Mesodermal cell (in vitro differentiated cells): ENCODE data around the gene CDKN3.

Experiments used
- H3K27ac ChIP-seq: 2 replicates; pipeline ENCODE4 v1.7.0; 2013; ENCODE audit warnings: mild to moderate bottlenecking, low read depth, low read length, moderate library complexity; ENCODE audit not compliant: severe bottlenecking
- H3K36me3 ChIP-seq: 2 replicates; pipeline ENCODE4 v1.7.1; 2013; ENCODE audit warnings: mild to moderate bottlenecking, low read length, moderate library complexity; ENCODE audit not compliant: control insufficient read depth, insufficient read depth
- H3K4me1 ChIP-seq: one replicate; pipeline ENCODE4 v1.7.1; 2013; ENCODE audit warnings: mild to moderate bottlenecking, low read length; ENCODE audit not compliant: insufficient read depth, control insufficient read depth, poor library complexity, severe bottlenecking
- H3K4me3 ChIP-seq: 2 replicates; pipeline ENCODE4 v1.7.0; 2013; ENCODE audit warnings: low read length, control low read depth, mild to moderate bottlenecking; ENCODE audit not compliant: insufficient read depth, poor library complexity, severe bottlenecking; ENCODE audit errors: extremely low read depth
- H3K9me3 ChIP-seq: 2 replicates; pipeline ENCODE4 v1.7.1; 2013; ENCODE audit warnings: mild to moderate bottlenecking, low read length, moderate library complexity; ENCODE audit not compliant: control insufficient read depth
- WGBS, 2 experiments: methylation state at CpG; one replicate each; pipeline ENCODE4 v1.1.5; 2013; ENCODE audit warnings: missing lambda C conversion rate in 2 of 2; ENCODE audit not compliant: insufficient coverage in 2 of 2; 5-methylcytosine and 5-hydroxymethylcytosine counted together

Gene CDKN3

GRCh38 chr14:54355698-54356097 lies 41.1 kb upstream of the CDKN3 start:
- Histone ChIP-seq H3K4me3 (no peak overlapping the region), H3K36me3 (no peaks in the 10 kb centered on the region), H3K9me3 (peaks cover 10% of the 10 kb centered on the region), H3K4me1 (no peaks in the 10 kb centered on the region), H3K27ac (no peak overlapping the region)
- WGBS, 2 experiments, result no CpG with 5 or more reads among the region's 2 CpGs

GRCh38 chr14:54356172-54356571 lies 40.6 kb upstream of the CDKN3 start:
- no peaks in the 10 kb centered on the region for H3K4me1 ChIP-seq
- no peaks in the 10 kb centered on the region for H3K36me3 ChIP-seq
- 83% methylated on average over 2 to 3 of the region's 3 CpGs for WGBS, 2 experiments
- no peak overlapping the region for H3K27ac ChIP-seq
- peaks cover 10% of the 10 kb centered on the region for H3K9me3 ChIP-seq
- no peak overlapping the region for H3K4me3 ChIP-seq

GRCh38 chr14:54360667-54361066 lies 36.1 kb upstream of the CDKN3 start:
- H3K4me1 ChIP-seq, result peaks cover 5% of the 10 kb centered on the region
- H3K4me3 ChIP-seq, result no peak overlapping the region
- no peaks in the 10 kb centered on the region for H3K36me3 ChIP-seq
- H3K9me3 ChIP-seq, result no peaks in the 10 kb centered on the region
- WGBS, 2 experiments, result 80 to 100% methylated on average over 1 of the region's 1 CpG
- H3K27ac ChIP-seq, result no peak overlapping the region

- H3K27ac ChIP-seq, result no peak overlapping the region
- H3K36me3 ChIP-seq, result no peaks in the 10 kb centered on the region
- H3K9me3 ChIP-seq, result no peaks in the 10 kb centered on the region
- H3K4me3 ChIP-seq, result no peak overlapping the region
- H3K4me1 ChIP-seq, result peaks cover 5% of the 10 kb centered on the region
- 0 to 33% methylated on average over 1 to 3 of the region's 5 CpGs for WGBS, 2 experiments
Measured at GRCh38 chr14:54362089-54362504, 34.7 kb upstream of the CDKN3 start.

- H3K27ac ChIP-seq, result no peak overlapping the region
- no peak overlapping the region for H3K4me3 ChIP-seq
- H3K9me3 ChIP-seq, result no peaks in the 10 kb centered on the region
- WGBS, 2 experiments, result 54 to 58% methylated on average over 3 to 4 of the region's 5 CpGs
- H3K4me1 ChIP-seq, result peaks cover 10% of the 10 kb centered on the region
- H3K36me3 ChIP-seq, result no peaks in the 10 kb centered on the region
Measured at GRCh38 chr14:54362759-54363437, 33.9 kb upstream of the CDKN3 start.

GRCh38 chr14:54364555-54365415 lies 32.0 kb upstream of the CDKN3 start:
- Histone ChIP-seq H3K4me1 (peaks cover 10% of the 10 kb centered on the region), H3K36me3 (no peaks in the 10 kb centered on the region), H3K9me3 (no peaks in the 10 kb centered on the region), H3K4me3 (no peak overlapping the region), H3K27ac (no peak overlapping the region)
- WGBS, 2 experiments, result 75 to 84% methylated on average over 6 to 8 of the region's 9 CpGs

- Histone ChIP-seq H3K27ac (peak overlapping the region; percentile 78), H3K9me3 (no peaks in the 10 kb centered on the region), H3K4me1 (peaks cover 10% of the 10 kb centered on the region), H3K36me3 (no peaks in the 10 kb centered on the region), H3K4me3 (no peak overlapping the region)
- WGBS, 2 experiments, result 55 to 80% methylated on average over 6 of the region's 9 CpGs
Measured at GRCh38 chr14:54366736-54367735, 29.8 kb upstream of the CDKN3 start.

- Histone ChIP-seq H3K36me3 (no peaks in the 10 kb centered on the region), H3K9me3 (no peaks in the 10 kb centered on the region), H3K4me1 (peaks cover 10% of the 10 kb centered on the region), H3K27ac (no peak overlapping the region), H3K4me3 (no peak overlapping the region)
- 75 to 94% methylated on average over 2 to 4 of the region's 4 CpGs for WGBS, 2 experiments
Measured at GRCh38 chr14:54368291-54368690, 28.5 kb upstream of the CDKN3 start.

- no peaks in the 10 kb centered on the region for H3K36me3 ChIP-seq
- H3K9me3 ChIP-seq, result no peaks in the 10 kb centered on the region
- no CpG with 5 or more reads among the region's 2 CpGs for WGBS, 2 experiments
- no peak overlapping the region for H3K27ac ChIP-seq
- H3K4me1 ChIP-seq, result peaks cover 5% of the 10 kb centered on the region
- no peak overlapping the region for H3K4me3 ChIP-seq
Measured at GRCh38 chr14:54369343-54369742, 27.5 kb upstream of the CDKN3 start.
